Loucy (cell line): ENCODE measurements around the gene LCOR.

Experiments used
- H2AFZ ChIP-seq: fragments of 200-600 bp; sonication (generic); 2 replicates; pipeline ENCODE4 v1.6.0; 2016; ENCODE audit warnings: antibody characterized with exemption, mild to moderate bottlenecking, low read length, moderate library complexity
- H3F3A ChIP-seq: fragments of 200-600 bp; 2 replicates; pipeline ENCODE4 v1.6.0; 2016; ENCODE audit warnings: antibody characterized with exemption, low read depth, mild to moderate bottlenecking
- H3K27me3 ChIP-seq: fragments of 200-600 bp; sonication (generic); 2 replicates; pipeline ENCODE4 v1.6.1; 2014; ENCODE audit warnings: low read length, mild to moderate bottlenecking; ENCODE audit not compliant: insufficient read depth, poor library complexity, severe bottlenecking
- H3K36me3 ChIP-seq: fragments of 200-600 bp; sonication (generic); 2 replicates; pipeline ENCODE4 v1.6.1; 2016; ENCODE audit warnings: low read length; ENCODE audit not compliant: insufficient read depth
- H3K4me1 ChIP-seq: fragments of 200-600 bp; sonication (generic); 2 replicates; pipeline ENCODE4 v1.5.1; 2014; ENCODE audit warnings: low read length, mild to moderate bottlenecking; ENCODE audit not compliant: insufficient read depth, poor library complexity, severe bottlenecking
- H3K4me2 ChIP-seq: fragments of 200-600 bp; sonication (generic); 2 replicates; pipeline ENCODE4 v1.6.0; 2014; ENCODE audit warnings: antibody characterized with exemption, low read length, low read depth, mild to moderate bottlenecking; ENCODE audit not compliant: poor library complexity, severe bottlenecking
- H3K4me3 ChIP-seq: fragments of 200-600 bp; sonication (generic); 2 replicates; pipeline ENCODE4 v1.5.1; 2014; ENCODE audit warnings: low read length, mild to moderate bottlenecking, mixed read lengths; ENCODE audit not compliant: poor library complexity, severe bottlenecking
- H3K79me2 ChIP-seq: fragments of 200-600 bp; sonication (generic); 2 replicates; pipeline ENCODE4 v1.6.1; 2014; ENCODE audit warnings: low read length; ENCODE audit not compliant: insufficient read depth
- H3K9ac ChIP-seq: fragments of 200-600 bp; sonication (generic); 2 replicates; pipeline ENCODE4 v1.6.0; 2014; ENCODE audit warnings: mild to moderate bottlenecking, low read depth, low read length, moderate library complexity; ENCODE audit not compliant: poor library complexity, severe bottlenecking
- H3K9me2 ChIP-seq: fragments of 200-600 bp; sonication (generic); replicated peaks from 2 replicates; pipeline ENCODE4 v1.6.1; 2016; ENCODE audit warnings: low read depth, low read length, mixed read lengths
- H3K9me3 ChIP-seq: fragments of 200-600 bp; sonication (generic); 2 replicates; pipeline ENCODE4 v1.6.1; 2014; ENCODE audit warnings: mild to moderate bottlenecking, antibody characterized with exemption, low read length, low read depth; ENCODE audit not compliant: insufficient read depth
- H4K20me1 ChIP-seq: fragments of 200-600 bp; sonication (generic); 2 replicates; pipeline ENCODE4 v1.6.0; 2014; ENCODE audit warnings: antibody characterized with exemption, low read length, mild to moderate bottlenecking; ENCODE audit not compliant: insufficient read depth, poor library complexity, severe bottlenecking
- CTCF ChIP-seq: fragments of 200-600 bp; sonication (generic); conservative IDR thresholded peaks from 2 replicates; pipeline ENCODE4 v1.5.1; 2014; ENCODE audit warnings: mild to moderate bottlenecking, antibody characterized with exemption, low read length
- EZH2phosphoT487 ChIP-seq: fragments of 200-600 bp; IDR thresholded peaks from 2 replicates; pipeline ENCODE4 v1.6.1; 2018; ENCODE audit warnings: antibody characterized with exemption, mild to moderate bottlenecking, moderate library complexity, borderline replicate concordance

The LCOR gene

GRCh38 chr10:97042081-97042480 lies 210.0 kb downstream of the LCOR start:
- Histone ChIP-seq H3K4me1 (no peaks in the 10 kb centered on the region), H4K20me1 (no peaks in the 10 kb centered on the region), H3F3A (no peaks in the 10 kb centered on the region), H3K9me3 (no peaks in the 10 kb centered on the region), H3K79me2 (no peaks in the 10 kb centered on the region), H3K36me3 (no peaks in the 10 kb centered on the region), H3K4me2 (no peak overlapping the region), H3K27me3 (no peaks in the 10 kb centered on the region), H3K4me3 (no peak overlapping the region), H3K9ac (no peak overlapping the region), H3K9me2 (no peaks in the 10 kb centered on the region), H2AFZ (no peak overlapping the region)
- no peak for TF ChIP-seq EZH2phosphoT487
- TF ChIP-seq CTCF = no peak

- H3K79me2 ChIP-seq = no peaks in the 10 kb centered on the region
- H3K4me2 ChIP-seq = no peak overlapping the region
- no peak overlapping the region for H3K9ac ChIP-seq
- H3F3A ChIP-seq = no peaks in the 10 kb centered on the region
- no peak overlapping the region for H2AFZ ChIP-seq
- TF ChIP-seq EZH2phosphoT487 = no peak
- no peak for TF ChIP-seq CTCF
- H3K36me3 ChIP-seq = no peaks in the 10 kb centered on the region
- no peaks in the 10 kb centered on the region for H3K4me1 ChIP-seq
- H3K9me3 ChIP-seq = no peaks in the 10 kb centered on the region
- no peak overlapping the region for H3K4me3 ChIP-seq
- no peaks in the 10 kb centered on the region for H3K9me2 ChIP-seq
- H3K27me3 ChIP-seq = no peaks in the 10 kb centered on the region
- no peaks in the 10 kb centered on the region for H4K20me1 ChIP-seq
Observed at GRCh38 chr10:97042716-97043562, 210.8 kb downstream of the LCOR start.

GRCh38 chr10:97043563-97043855 lies 211.4 kb downstream of the LCOR start:
- Histone ChIP-seq H4K20me1 (no peaks in the 10 kb centered on the region), H3K9me3 (no peaks in the 10 kb centered on the region), H2AFZ (no peak overlapping the region), H3K9me2 (no peaks in the 10 kb centered on the region), H3K36me3 (no peaks in the 10 kb centered on the region), H3K4me3 (no peak overlapping the region), H3K4me2 (no peak overlapping the region), H3K27me3 (no peaks in the 10 kb centered on the region), H3K4me1 (no peaks in the 10 kb centered on the region), H3K9ac (no peak overlapping the region), H3K79me2 (no peaks in the 10 kb centered on the region), H3F3A (no peaks in the 10 kb centered on the region)
- TF ChIP-seq CTCF (no peak), EZH2phosphoT487 (no peak)
